NCI-H510A treated with DMSO at 0.1 percent for 48 hours (cell line): ENCODE results near the gene NDUFAF5.
"Not testable (repeated sequence)": the region's sequence is repeated elsewhere in the genome, so short reads cannot be mapped to it uniquely, and the experiment has no call there.

Experiments used
- DNase-seq: peaks from one replicate; lab custom pipeline; 2025; lab: John Stamatoyannopoulos, UW

Gene NDUFAF5

GRCh38 chr20:13784893-13785715 lies at the start of gene NDUFAF5, which contains the start of gene ESF1:
TSS of gene NDUFAF5 (plus strand) at chr20:13785028. CDS start at chr20:13785069, 41 bp downstream.
TSS of gene ESF1 (minus strand) at chr20:13784919. CDS start at chr20:13783140, 1,779 bp downstream.
- peak; percentile 97 for DNase-seq

- no peak for DNase-seq
Observed at GRCh38 chr20:13735826-13736225, 49.0 kb upstream of the NDUFAF5 start.

GRCh38 chr20:13736436-13737191 lies 48.2 kb upstream of the NDUFAF5 start:
- DNase-seq, result no peak

- not testable (repeated sequence) for DNase-seq
Observed at GRCh38 chr20:13738187-13738586, 46.6 kb upstream of the NDUFAF5 start.

GRCh38 chr20:13739731-13740649 lies 44.8 kb upstream of the NDUFAF5 start:
- no peak for DNase-seq

GRCh38 chr20:13741879-13742278 lies 42.9 kb upstream of the NDUFAF5 start:
- no peak for DNase-seq

- no peak for DNase-seq
Observed at GRCh38 chr20:13744352-13744751, 40.5 kb upstream of the NDUFAF5 start.

GRCh38 chr20:13745784-13746183 lies 39.0 kb upstream of the NDUFAF5 start:
- DNase-seq, result no peak

GRCh38 chr20:13749811-13750210 lies 35.0 kb upstream of the NDUFAF5 start:
- DNase-seq, result no peak

- no peak for DNase-seq
Observed at GRCh38 chr20:13753436-13754036, 31.3 kb upstream of the NDUFAF5 start.

GRCh38 chr20:13755809-13756208 lies 29.0 kb upstream of the NDUFAF5 start:
- DNase-seq, result no peak

- no peak for DNase-seq
Observed at GRCh38 chr20:13756551-13756950, 28.3 kb upstream of the NDUFAF5 start.

GRCh38 chr20:13758884-13759283 lies 25.9 kb upstream of the NDUFAF5 start:
- DNase-seq, result no peak

GRCh38 chr20:13760451-13760946 lies 24.3 kb upstream of the NDUFAF5 start:
- not testable (repeated sequence) for DNase-seq

- DNase-seq, result no peak
Observed at GRCh38 chr20:13765299-13765698, 19.5 kb upstream of the NDUFAF5 start.

- DNase-seq, result no peak
Observed at GRCh38 chr20:13765868-13766416, 18.9 kb upstream of the NDUFAF5 start.

GRCh38 chr20:13770141-13770540 lies 14.7 kb upstream of the NDUFAF5 start:
- DNase-seq, result no peak

- DNase-seq, result peak; percentile 60
Observed at GRCh38 chr20:13771853-13772453, 12.9 kb upstream of the NDUFAF5 start.

- DNase-seq, result no peak
Observed at GRCh38 chr20:13772529-13772928, 12.3 kb upstream of the NDUFAF5 start.

- DNase-seq, result no peak
Observed at GRCh38 chr20:13775867-13776266, 9.0 kb upstream of the NDUFAF5 start.

- no peak for DNase-seq
Observed at GRCh38 chr20:13777171-13777601, 7.6 kb upstream of the NDUFAF5 start.
